Right hindlimb (tissue), 1 donor: Measurements from ENCODE around the gene VSIG10L.
A peak's percentile ranks its signal among the peaks of the same experiment; 100 is the strongest.

Experiments
- DNase-seq: peaks from one replicate; pipeline ENCODE4 v3.0.0-alpha.2; 2018

VSIG10L gene

DNA sequence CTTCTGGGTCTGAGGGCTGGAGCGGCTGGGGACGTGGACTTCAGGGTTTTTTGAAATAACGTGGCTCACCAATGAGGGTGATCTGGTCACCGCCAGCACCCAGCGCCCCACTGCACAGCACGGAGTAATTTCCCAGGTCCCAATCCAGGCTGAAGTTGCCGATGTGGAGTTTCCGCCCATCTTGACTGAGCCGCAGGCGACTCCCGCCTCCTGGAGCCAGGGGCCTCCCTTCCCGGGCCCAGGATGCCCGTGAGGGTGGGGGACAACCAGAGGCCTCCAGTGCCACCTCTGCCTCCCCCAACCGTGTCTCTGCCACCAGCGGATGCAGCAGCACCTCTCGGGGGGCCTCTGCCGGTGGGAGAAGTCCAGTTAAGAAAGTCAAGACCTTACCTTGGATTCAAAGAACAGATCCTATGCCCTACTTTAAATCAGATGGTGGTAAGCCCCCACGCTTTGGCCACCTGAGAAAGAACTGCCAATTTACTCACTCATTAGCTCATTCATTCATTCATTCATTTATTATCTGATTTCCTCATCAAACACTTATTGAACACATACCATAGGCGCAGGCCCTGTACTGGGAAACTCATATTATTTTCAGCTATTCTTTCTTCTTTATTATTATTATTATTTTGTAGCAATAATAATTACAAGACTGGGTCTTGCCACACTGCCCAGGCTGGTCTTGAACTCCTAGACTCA lies 3.9 kb downstream of the VSIG10L start:
- no peak for DNase-seq

DNA sequence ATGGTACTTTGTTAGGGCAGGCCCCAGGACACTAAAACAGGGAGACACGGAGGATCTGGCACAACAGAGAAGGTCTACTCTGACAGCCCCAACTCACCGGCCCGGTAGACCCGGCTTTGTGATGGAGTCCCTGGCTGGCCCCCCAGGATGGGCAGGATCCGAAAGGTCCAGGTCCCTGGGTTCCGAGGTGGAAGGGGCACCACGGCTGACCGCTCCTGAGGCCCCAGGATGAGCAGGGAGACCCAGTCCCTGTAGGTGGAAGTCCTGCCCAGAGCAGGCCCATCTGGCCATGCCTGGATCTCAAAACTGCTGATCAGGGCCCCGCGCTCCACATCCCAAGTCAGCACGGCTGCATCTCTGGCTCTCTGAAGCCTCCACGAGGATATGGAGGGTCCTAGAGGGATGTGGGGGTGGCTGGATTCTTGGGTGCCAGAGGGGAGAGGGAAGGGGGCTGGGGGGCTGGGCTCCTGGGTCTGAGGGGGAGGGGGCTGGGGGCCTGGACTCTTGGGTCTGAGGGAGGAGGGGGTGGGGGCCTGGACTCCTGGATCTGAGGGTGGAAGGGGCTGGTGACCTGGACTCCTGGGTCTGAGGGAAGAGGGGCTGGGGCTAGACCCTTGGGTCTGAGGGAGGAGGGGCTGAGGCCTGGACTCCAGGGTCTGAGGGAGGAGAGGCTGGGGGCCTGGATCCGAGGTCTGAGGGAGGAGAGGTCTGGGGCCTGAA lies 4.6 kb downstream of the VSIG10L start:
- no peak for DNase-seq

DNA sequence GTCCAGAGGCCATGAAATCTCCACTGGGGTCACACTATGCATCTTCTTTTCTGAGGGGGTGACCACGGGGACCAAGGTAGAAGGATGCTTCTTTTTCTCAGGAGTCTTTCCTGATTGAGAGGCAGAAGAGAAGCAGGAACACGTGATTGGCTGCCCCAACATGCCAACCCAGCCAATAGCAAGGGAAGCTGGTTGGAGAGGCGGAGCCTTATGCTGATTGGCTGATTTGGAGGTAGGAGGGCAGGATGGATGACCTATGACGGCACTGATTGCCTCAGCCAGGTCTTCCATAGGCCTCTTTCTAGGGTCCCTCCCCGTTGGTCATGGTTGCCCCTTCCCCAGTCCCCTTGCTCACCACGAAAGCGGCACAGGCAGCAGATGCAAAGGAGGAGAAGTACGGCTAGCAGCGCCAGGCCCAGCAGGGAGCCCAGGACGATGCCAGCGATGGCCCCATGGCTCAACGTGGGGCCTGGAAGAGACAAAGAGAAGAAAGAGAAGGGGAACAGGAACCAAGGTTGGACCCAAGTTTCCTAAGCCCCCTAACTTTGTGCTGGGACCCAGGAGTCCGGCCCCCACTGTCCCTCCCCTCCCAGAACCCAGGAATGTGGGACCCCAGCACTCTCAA lies 8.0 kb downstream of the VSIG10L start:
- no peak for DNase-seq

DNA sequence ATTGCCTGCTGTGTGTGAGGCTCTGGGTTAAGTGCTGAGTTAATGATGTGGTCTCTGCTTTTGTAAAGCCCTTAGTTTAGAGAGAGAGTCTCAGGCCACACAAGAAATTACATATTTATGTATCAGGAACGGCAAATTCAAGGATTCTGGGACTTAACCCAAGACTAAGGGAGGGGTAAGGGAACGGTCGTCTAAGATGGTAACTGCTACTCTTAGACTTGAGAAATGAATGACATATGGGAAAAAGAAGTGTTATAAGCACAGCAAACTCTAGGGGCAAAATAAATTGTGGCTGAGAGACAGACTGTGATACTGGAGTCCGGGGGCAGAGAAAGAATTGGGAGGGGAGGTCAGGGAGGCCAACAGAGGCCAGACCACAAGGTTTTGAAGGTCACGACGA lies 10.2 kb downstream of the VSIG10L start:
- no peak for DNase-seq

DNA sequence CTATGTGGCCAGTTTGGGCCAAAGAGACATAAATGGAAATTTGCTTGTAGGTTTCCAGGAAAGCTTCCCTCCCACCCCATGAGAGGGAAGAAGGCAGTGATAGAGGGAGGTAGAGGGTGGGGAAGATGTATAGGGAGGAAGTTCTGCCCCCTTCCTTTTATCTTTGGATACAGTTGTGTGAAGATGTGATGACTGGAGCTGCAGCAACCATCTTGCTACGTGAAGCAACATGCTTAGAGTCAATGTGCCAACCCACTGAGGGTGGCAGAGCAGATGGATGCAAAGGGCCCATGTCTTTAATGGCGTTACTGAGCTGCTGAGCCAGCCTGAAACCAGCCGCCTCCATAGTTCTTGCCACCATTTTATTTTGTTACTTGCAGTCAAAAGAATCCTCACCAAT lies 10.7 kb downstream of the VSIG10L start:
- peak; percentile 0 for DNase-seq

DNA sequence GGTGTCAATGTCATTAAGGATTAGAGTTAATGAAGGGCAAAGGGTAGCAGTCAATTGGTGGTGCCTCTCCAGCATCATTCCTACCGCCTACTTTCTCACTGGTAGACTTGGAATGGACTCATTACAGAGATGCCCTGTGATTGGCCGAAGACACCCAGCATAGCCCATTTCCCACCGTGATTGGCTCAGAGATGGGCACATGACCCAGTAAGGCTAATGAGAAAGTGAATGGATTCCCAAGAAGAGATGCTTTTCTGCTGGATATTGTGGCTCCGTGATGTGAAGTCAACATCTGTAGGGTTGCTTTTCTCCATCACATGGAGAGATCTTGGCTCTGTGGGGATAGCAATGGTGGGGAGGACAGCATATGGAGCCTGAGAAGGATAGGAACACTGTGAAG lies 11.6 kb downstream of the VSIG10L start:
- no peak for DNase-seq

DNA sequence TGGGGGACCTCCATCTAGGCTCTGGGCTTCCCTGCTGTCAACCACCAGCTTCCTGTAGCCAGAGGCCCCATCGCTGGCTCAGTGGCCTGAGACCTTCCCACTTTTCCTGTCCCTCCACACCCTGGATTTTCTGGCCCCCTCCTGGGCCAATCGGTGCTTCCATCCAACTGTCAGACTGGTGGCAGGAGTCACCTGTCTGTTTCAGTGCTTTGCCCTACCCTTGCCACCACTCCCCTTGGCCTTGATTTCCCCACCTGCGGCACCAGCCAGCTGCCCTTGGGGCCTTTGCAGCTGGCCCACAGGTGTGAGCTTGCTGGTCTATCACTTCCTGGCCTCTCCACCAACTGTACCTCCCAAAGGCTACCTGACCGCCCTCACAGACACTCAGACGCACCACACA lies 12.5 kb downstream of the VSIG10L start:
- no peak for DNase-seq

DNA sequence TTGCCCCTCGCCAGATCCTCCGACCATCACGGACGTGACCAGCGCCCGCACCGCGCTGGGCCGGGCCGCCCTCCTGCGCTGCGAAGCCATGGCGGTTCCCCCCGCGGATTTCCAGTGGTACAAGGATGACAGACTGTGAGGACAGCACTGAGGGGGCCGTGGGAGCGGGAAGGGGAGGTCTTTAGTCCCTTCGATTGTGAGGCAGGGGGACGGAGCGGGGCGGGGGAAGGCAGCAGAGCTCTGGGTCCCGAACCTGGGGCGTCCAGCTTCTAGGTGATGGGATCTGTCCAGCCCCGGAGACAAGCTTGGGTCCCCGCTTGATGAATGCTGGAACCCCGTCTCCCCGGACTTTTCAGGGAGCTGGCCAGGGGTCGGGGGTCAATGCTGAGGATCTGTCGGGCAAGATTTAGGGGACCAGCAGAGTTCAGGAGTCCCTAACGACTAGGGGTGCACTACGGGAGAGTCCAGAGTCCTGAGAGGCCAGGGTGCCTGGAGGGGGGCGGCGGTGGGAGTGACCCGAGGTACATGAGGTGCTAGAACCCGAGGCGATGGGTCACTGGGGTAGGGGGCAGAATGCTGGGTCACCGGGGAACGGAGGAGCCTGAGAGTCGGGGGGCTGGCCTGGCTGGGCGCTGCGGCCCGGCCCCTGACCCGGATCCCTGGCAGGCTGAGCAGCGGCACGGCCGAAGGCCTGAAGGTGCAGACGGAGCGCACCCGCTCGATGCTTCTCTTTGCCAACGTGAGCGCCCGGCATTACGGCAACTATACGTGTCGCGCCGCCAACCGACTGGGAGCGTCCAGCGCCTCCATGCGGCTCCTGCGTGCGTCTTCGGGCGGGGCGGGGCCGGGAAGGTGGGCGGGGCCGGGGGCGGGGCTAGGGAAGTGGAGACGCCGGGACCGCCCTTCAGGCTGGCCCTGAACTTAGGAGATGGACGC lies 14.6 kb downstream of the VSIG10L start:
- peak; percentile 78 for DNase-seq

DNA sequence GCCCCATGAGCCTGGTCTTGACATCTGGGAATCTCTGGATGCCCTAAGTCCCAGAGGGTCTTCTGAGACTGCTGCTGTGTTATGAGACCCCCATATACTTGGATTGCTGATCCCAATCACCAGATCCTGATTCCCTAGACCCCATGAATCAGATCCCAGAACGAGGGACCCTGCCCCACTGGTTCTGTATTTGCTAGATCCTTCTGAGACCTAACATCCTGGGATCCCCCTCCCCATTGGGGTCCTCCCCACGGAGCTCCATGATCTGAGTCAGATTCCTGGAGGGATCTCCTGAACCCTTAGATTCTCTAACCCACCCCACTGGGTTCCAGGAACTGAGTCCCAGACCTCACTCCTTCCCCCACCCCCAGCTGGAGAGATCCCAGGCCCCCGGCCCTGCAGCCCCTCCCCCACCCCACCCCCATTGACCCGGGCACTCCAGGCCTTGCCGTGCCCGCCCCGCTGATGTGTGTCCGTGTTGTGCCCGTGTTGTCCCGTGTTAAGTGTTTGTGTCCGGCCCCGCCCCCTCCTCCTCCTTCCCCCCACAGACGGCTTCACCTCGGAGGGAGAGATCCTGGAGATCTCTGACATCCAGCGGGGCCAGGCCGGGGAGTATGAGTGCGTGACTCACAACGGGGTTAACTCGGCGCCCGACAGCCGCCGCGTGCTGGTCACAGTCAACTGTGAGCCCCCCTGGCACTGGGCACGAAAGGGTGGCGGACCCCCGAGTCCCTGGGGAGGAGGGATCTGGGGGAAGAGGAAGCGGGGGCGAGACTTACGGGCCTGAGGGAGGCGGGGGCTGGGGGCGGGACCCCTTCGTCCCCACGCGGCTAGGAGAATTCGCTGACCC lies 15.5 kb downstream of the VSIG10L start:
- no peak for DNase-seq

DNA sequence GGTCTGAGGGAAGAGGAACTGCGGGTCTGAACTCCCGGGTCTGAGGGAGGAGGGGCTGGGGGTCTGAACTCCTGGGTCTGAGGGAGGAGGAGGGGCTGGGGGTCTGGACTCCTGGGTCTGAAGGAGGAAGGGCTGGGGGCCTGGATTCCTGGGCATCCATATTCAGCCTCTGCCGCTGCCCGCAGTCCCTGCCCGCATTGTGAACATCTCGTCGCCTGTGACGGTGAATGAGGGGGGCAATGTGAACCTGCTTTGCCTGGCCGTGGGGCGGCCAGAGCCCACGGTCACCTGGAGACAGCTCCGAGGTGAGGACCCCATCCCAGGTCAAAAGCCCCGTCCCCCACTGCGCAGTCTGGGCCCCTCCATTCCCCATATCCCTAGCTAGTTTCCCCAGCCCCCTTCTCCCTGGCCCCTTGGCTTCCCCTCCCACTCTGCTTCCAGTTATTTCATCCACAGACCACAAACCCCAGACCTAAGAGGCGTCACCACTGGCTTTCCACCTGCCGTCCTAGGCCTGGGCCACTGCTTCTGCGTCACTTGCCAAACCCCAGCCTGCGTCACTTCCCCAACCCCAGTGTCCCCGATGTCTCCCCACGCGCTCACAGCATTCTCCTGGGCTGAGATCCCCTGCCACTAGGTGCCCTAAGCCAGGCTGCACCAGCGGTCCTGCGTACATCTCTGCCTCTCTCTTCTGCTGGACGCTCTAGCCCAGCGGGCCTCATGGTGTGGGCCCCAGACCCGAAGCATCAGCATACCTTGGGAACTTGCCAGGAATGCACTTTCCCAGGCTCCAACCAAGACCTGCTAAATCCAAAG lies 16.6 kb downstream of the VSIG10L start:
- DNase-seq = no peak

DNA sequence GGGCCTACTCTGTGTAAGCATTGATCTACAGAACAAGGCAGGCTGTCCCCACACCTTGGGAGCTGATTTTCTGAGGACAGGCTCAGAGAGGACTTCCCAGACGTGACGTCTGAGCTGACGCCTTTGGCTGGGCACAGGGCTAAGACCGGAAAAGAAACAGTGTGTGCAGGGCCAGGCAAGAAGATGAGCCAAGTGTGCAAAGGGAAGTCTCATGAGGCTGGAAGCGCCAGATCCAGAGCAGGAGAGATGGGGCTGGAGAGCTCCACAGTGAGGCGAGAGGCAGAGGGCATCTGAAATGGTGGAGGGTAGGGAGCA lies 17.8 kb downstream of the VSIG10L start:
- DNase-seq = no peak

DNA sequence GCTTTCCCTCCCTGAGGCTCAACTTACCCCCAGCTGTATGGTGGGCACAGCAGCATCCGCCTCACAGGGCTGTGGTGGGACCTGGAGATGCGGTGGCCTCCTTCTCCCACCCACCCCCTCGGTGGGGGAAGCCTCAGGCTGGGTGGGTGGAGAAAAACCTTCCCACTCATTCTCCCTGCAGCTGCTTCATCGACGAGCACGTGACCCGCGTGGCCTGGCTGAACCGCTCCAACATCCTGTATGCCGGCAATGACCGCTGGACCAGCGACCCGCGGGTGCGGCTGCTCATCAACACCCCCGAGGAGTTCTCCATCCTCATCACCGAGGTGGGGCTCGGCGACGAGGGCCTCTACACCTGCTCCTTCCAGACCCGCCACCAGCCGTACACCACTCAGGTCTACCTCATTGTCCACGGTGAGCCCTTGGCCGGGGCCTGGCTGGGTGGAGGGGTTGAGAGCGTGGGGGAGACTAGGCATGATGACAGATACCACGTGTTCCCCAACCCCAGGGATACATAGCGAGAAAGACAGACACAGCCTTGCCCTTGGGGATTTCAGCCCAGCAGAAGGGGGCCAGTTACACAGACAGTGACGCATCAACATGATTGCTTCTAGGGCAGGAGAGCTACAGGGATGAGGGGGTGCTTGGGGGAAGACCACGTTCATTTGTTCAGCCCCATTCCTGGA lies 18.3 kb downstream of the VSIG10L start:
- DNase-seq = no peak

DNA sequence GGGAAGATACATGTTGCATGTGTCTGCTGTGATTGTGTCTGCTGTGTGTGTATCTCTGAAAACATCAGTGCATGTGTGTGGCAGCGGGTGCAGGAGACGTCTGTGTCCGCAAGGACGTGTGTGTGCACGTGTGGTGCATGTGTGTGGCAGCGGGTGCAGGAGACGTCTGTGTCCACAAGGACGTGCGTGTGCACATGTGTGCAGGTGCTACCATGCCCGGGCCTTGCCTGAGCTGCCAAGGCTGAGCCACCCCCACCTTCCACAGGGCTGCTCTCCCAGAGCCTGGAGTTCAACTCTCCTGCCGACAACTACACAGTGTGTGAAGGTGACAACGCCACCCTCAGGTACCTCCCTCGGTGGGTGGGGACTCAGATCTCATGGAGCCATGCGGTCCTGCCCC lies 20.1 kb downstream of the VSIG10L start:
- no peak for DNase-seq

DNA sequence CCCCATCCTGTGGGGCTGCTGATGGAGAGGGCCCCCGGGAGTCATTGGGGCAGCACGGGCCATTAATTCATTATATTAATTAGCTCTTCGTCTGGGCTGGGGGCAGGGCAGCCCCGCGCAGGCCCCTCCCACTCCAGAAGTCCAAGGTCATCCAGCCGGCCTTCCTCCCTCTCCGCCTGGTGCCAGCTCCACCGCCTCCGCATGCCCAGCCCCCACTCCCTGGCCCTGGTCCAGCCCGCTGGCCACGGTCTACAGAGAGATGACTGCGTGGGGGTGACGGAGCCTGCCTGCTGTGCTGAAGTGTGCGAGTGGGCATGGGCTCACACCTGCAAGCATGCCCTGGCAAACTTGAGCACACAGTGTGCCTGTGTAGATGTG lies 21.7 kb downstream of the VSIG10L start:
- DNase-seq = no peak

DNA sequence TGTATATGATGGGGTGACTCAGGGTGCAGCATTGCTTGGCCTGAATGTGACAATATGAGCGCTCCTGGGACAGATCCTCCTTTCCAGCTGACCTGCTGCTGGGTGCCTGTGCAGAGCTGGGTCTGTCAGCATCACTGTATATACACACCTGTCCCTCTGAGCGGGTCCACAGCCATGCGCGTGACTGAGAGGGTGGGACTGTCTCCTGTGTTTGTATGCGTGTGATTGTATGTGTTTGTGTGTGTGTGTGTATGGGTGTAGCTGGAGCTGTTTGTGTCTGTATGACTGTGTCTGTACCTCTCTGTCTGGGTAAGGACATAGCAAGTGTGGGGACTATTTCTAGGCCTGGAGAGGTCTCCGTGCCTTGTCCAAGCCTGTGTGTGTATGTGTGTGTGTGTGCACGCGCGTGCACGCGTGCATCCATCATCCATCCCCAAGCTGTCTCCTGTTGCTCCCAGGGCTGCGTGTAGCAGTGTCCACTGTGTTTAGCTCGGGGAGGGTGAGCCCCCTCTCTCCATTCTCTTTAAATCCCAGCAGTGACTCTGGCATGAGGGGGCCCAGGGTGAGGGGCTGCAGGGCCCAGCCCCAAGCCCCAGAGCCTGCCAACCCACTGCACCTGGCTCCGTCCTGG lies 22.2 kb downstream of the VSIG10L start:
- DNase-seq = no peak

DNA sequence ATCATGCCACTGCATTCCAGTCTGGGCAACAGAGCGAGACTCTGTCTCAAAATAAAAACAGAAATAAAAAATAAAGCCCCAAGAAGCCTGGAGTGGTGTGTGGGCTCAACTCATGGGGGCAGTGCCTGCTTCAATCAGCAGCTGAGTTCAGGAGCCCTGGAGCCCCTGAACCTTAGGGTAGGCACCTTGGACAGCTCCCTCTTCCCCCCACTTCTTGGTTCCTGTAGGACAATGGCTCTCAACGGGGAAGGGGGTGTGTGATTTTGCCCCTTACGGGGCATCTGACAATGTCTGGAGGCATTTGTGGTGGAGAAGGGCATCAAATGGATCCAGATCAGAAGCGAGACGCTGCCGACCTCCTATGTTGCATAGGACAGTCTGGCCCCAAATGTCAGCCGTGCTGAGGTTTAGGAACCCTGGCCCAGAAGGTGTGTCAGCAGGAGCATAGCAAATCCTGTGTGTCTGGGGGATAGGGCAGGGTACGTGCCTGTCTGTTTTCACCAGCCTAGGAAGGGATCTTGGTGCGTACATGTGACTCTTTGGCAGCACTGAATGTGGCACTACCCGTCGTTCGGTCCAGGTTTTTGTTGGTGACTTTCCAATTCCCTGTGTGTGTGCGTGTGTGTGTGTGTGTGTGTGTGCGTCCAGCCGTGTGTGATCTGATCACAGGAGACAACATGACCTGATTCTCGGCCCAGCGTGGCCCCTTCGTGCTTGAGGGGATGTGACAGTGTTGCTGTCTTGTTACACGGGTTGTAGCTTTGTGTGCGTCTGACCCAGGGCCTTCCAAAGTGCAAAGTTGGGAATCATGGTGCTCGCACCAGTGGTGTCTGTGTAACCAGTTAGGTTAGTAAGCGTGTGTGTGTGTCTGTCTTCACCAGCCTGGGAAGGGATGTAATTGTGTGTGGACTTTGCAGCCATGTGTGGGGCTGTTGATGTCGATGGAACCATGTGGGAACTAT lies 23.0 kb downstream of the VSIG10L start:
- no peak for DNase-seq

DNA sequence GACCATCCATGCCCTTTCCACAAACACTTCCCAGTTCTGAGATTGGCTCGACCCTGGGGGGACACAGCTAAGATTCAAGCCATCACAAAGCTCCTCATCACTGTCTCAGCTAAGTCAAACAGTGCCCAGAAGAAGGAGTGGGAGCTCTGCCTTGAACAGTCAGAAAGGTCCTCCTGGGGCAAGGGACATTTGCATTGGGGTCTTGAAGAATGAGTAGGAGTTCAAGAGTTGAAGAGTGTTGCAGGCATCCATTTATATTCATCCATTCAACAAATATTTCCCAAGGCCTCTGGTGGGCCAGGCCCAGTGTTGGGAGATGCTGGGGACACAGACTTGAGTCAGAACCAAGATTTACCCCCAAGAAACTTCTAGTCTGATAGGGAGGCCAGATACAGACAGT lies 24.0 kb downstream of the VSIG10L start:
- no peak for DNase-seq

DNA sequence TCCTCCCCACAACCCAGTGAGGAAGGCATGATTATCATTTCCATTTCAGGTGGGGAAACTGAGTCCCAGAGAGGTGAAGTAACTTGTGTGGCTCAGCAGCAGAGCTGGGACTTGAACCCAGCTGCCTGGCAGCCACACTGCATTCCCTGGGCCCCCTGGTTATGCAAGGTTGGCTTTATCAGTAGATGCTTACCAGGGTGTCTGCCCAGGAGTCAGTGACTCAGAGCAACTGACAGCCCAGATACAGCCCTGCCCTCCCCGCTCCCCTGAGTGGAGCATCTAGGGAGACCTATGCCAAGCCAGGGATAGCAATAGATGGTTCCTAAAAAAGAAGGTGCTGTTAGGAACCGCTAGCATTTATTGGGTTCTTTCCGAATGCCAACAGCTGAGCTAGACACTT lies 24.6 kb downstream of the VSIG10L start:
- no peak for DNase-seq

DNA sequence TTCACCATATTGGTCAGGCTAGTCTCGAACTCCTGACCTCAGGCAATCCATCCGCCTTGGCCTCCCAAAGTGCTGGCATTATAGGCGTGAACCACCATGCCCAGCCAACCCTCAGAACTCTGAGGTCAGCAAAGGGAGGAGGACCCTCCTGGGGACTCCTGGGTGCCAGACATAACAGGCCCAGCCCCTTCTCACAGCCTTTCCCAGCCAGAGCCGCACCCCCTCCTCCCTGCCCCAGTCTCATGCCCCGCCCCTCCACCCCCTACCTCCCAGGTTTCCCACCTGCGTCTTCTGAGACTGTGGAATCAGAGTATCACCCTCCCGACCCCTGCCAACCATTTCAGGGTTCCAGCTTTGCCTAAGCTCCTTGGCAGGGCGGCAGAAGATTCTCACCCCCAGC lies 25.3 kb downstream of the VSIG10L start:
- no peak for DNase-seq
